Activated T-helper 1 cell treated with anti-CD3 and anti-CD28 coated beads, Interleukin-12 subunit alpha, Interleukin-12 subunit beta, Interleukin-2, Interleukin-4 antibody, amounts not matched to agents 30 ng/mL and 10 ng/mL and 1 ng/mL, durations not matched to agents 14 hours and 24 hours and 36 hours (primary cell): ENCODE results near the gene EFEMP1. TPM values are rescaled to one million over a fixed set of nuclear protein-coding genes. Genes with fewer than 3 reads are reported as not detected.

Experiments
- DNase-seq: peaks from one replicate; pipeline ENCODE4 v3.0.0; 2021; ENCODE audit warnings: low spot score
- H3K27ac Mint-ChIP-seq: one replicate; pipeline ENCODE4 v1.8.0; 2021; ENCODE audit warnings: mild to moderate bottlenecking, mixed read lengths
- H3K27me3 Mint-ChIP-seq: one replicate; pipeline ENCODE4 v1.8.0; 2022; ENCODE audit warnings: mild to moderate bottlenecking, moderate library complexity, mixed read lengths; ENCODE audit not compliant: insufficient read depth
- H3K36me3 Mint-ChIP-seq: one replicate; pipeline ENCODE4 v1.8.0; 2021; ENCODE audit warnings: low read depth, mixed read lengths
- H3K4me1 Mint-ChIP-seq: one replicate; pipeline ENCODE4 v1.8.0; 2021; ENCODE audit warnings: low read depth, mixed read lengths
- H3K4me3 Mint-ChIP-seq: one replicate; pipeline ENCODE4 v1.8.0; 2021; ENCODE audit warnings: mild to moderate bottlenecking, moderate library complexity, mixed read lengths
- H3K9me3 Mint-ChIP-seq: one replicate; pipeline ENCODE4 v1.8.0; 2021; ENCODE audit warnings: mixed read lengths
- intact Hi-C: fragments of 100-400 bp; cut with micrococcal nuclease; formaldehyde crosslinking; loops from one replicate; pipeline ENCODE4 v1.15.1; 2024
- total RNA-seq: library from RNA; stranded (reverse); gene quantifications from 2 replicates; pipeline ENCODE4 v1.2.3, GENCODE V29; 2022

EFEMP1 gene
- total RNA-seq, 1 donor from 2014 or later, result not detected

DNA sequence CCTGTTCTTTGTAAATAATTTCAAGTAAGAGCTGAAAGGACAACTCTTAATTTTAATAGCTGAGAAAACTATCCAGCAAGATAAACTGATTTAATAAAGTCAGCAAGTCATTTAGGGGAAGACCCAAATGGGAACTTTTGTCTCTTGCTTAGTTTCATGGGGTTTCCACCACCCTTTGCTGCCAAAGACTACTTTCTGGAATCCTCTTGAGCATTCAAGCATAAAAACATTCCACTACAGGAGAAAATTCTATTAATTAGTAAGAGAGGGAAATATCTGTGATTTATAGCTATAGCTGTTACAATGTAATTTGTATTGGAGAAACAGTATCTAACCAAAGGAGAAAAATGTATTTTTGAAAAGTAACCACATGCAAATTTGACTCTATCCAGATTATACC is 20.6 kb downstream of the EFEMP1 start:
- H3K27me3 Mint-ChIP-seq, result no peaks in the 10 kb centered on the region
- DNase-seq, result no peak
- H3K4me1 Mint-ChIP-seq, result no peaks in the 10 kb centered on the region
- no peak overlapping the region for H3K4me3 Mint-ChIP-seq
- intact Hi-C loops, result no loop called here
- H3K36me3 Mint-ChIP-seq, result no peaks in the 10 kb centered on the region
- no peaks in the 10 kb centered on the region for H3K9me3 Mint-ChIP-seq
- no peak overlapping the region for H3K27ac Mint-ChIP-seq

DNA sequence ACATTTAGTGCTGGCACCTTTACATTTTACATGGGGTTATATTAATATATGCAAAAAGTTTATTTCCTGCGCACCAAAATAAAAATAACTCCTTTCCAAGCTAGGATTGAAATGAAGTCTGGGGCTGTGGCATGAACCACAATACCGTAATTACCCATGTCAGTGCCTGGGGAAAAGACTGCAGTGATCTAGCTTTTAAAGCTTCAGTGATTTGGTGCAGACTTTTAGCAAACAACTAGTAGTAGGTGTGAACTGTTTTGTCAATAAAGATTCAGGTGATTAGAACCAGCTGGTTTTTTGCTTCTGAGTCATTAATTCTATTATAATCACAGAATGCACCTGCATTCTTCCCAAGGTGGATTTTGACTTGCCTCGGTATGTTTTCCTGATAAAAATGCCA is 21.2 kb downstream of the EFEMP1 start:
- intact Hi-C loops, result no loop called here
- Mint-ChIP-seq H3K27me3 (no peaks in the 10 kb centered on the region), H3K9me3 (no peaks in the 10 kb centered on the region), H3K4me3 (no peak overlapping the region), H3K27ac (no peak overlapping the region), H3K4me1 (no peaks in the 10 kb centered on the region), H3K36me3 (no peaks in the 10 kb centered on the region)
- no peak for DNase-seq

DNA sequence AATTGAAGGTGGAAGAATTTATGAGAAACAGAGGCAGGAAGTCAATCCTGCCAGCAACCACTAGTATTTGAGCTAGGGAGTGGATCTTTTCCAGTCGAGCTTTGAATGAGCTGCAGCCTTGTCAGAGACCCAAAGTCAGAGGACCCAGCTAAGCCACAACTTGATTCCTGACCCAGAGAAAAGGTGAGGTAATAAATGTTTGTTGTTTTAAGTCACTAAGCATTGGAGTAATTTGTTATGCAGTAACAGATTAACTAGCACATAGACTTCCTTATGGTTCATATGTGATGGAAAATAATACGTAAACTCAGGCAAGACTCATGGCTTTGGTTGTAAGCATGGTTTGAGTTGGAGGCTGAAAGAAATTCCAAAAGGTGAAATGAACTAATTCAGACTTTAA is 21.6 kb downstream of the EFEMP1 start:
- Mint-ChIP-seq H3K36me3 (no peaks in the 10 kb centered on the region), H3K4me3 (no peak overlapping the region), H3K4me1 (no peaks in the 10 kb centered on the region), H3K27me3 (no peaks in the 10 kb centered on the region), H3K27ac (no peak overlapping the region), H3K9me3 (no peaks in the 10 kb centered on the region)
- intact Hi-C loops, result no loop called here
- no peak for DNase-seq

DNA sequence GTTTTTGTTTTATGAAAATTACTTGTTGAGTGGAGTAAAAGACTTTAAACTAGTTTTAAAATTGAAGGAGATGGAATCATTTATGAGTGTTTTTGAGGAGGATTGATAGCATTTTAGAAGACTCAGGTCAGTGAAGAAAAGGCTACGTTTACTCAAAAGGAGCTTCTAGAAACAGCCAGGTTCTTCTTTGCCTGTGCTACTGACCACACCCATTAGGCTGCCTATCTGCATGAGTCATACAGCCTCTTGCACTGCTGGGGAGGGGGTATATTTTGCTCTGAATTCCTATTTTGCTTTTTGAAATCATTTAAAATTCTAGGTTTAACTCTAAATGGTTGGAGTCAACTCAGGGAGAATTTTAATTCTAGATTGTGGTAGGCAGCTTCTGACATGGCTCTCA is 22.3 kb downstream of the EFEMP1 start:
- no peaks in the 10 kb centered on the region for H3K36me3 Mint-ChIP-seq
- no peak overlapping the region for H3K4me3 Mint-ChIP-seq
- DNase-seq, result no peak
- no peaks in the 10 kb centered on the region for H3K27me3 Mint-ChIP-seq
- H3K27ac Mint-ChIP-seq, result no peak overlapping the region
- no peaks in the 10 kb centered on the region for H3K9me3 Mint-ChIP-seq
- H3K4me1 Mint-ChIP-seq, result no peaks in the 10 kb centered on the region
- intact Hi-C loops, result no loop called here

DNA sequence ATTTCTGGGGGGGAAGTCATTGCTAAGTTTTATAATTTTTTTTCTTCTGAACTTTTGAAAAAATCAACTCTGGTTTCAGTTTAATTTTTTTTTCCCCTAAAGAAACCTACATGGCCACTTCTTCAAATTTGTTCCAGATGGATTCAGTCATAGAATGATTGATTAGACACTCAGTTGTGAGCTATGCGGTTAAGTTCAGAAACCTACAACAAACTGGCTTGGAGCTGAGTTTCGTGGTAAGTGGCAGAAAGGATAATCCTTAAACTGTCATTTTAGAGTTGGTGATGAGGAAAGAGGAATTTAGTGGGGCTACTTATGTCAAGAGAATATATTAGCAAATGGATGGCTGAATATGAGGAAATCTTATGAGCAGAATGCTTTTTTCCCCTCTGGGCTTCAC is 23.7 kb downstream of the EFEMP1 start:
- Mint-ChIP-seq H3K4me1 (no peaks in the 10 kb centered on the region), H3K9me3 (no peaks in the 10 kb centered on the region), H3K4me3 (no peak overlapping the region), H3K36me3 (no peaks in the 10 kb centered on the region), H3K27ac (no peak overlapping the region), H3K27me3 (no peaks in the 10 kb centered on the region)
- DNase-seq, result no peak
- intact Hi-C loops, result no loop called here

DNA sequence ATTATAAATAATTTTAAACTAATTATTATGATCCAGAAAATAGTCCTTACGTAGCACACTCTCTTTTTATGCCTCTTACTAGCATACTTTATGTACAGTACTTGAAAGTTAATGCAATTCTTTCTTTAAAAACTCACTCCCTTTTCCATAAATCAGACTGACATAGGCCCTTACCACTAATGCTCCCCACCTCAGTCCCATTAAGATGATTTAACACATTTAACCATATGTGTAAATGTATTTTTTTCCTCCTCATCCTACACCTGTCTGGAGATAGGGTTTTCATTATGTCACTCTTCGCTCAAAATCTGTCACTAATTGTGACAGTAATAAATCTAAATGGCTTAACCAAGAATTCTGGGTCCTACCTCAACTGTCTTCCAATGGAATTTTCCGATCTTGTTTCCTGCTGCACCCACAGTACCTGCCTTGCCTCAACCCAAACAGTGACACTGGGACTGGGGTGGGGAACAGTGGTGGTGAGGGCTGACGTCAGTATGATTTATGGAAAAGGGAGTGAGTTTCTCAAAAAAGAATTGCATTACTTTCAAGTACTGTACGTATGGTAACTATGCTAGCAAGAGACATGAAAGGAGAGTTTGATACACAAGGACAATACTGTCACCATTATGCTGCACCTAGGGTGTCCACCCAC is 25.1 kb downstream of the EFEMP1 start:
- H3K4me3 Mint-ChIP-seq, result no peak overlapping the region
- no peaks in the 10 kb centered on the region for H3K36me3 Mint-ChIP-seq
- no peaks in the 10 kb centered on the region for H3K4me1 Mint-ChIP-seq
- intact Hi-C loops, result no loop called here
- no peak overlapping the region for H3K27ac Mint-ChIP-seq
- H3K27me3 Mint-ChIP-seq, result no peaks in the 10 kb centered on the region
- no peaks in the 10 kb centered on the region for H3K9me3 Mint-ChIP-seq
- no peak for DNase-seq

DNA sequence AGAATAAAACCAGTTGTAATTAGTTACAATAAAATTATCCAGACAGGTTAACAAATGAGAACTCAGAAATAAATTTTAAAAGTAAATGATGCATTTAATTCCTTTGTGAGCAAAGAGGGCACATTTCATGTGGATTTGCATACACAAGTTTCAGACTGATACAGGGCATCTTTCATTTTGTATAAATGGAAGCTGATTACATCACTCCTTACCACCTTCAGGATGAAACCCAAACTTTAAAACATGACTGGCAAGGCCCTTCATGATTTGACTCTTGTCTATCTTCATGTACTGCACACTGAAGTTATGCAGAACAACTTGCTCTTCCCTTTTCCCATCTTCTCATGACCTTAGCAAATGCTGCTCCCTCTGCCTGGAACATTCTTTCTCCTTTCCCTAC is 26.9 kb downstream of the EFEMP1 start:
- Mint-ChIP-seq H3K27ac (no peak overlapping the region), H3K4me1 (no peaks in the 10 kb centered on the region), H3K9me3 (no peaks in the 10 kb centered on the region), H3K27me3 (no peaks in the 10 kb centered on the region), H3K36me3 (no peaks in the 10 kb centered on the region), H3K4me3 (no peak overlapping the region)
- intact Hi-C loops, result no loop called here
- no peak for DNase-seq

DNA sequence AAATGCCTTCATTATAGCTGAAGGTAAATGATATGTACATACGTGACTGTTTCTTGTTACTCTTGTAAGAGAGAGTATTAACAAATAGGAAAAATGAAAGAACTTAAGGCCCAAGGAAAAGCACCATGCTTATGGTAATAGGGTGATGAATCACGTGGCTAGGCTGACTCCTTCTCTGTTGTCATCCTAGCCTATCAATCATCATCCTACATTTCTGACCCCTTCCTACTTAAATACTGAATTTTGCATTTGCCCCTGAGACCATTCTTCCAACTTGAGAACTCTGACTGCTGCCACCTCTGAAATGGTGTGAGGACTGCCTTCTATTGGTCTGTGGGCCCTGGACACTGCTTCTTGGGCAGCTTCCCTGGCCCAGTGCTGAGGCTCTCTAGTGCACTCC is 28.9 kb downstream of the EFEMP1 start:
- no peaks in the 10 kb centered on the region for H3K27me3 Mint-ChIP-seq
- no peaks in the 10 kb centered on the region for H3K4me1 Mint-ChIP-seq
- H3K36me3 Mint-ChIP-seq, result no peaks in the 10 kb centered on the region
- H3K9me3 Mint-ChIP-seq, result no peaks in the 10 kb centered on the region
- H3K27ac Mint-ChIP-seq, result no peak overlapping the region
- intact Hi-C loops, result no loop called here
- DNase-seq, result no peak
- no peak overlapping the region for H3K4me3 Mint-ChIP-seq

DNA sequence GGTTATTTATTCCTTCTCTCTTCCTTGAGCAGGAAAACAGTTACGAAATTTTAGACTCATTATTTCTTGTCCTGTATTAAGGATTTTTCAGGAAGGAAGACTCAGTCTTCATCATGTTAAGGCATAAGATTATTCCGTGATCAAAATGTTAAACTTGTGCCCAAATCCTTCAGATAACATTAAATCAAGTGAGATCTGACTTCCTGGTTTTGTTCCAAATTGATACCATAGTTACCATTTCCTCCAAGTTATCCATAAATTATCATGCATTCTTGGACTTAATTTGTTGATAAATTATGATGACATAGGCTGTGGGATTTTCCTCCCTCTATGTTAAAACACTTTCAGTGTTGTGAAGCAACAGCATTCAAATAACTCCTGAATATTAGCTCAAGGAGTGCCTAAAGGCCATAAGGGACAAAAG is 31.9 kb downstream of the EFEMP1 start:
- no peaks in the 10 kb centered on the region for H3K9me3 Mint-ChIP-seq
- intact Hi-C loops, result no loop called here

DNA sequence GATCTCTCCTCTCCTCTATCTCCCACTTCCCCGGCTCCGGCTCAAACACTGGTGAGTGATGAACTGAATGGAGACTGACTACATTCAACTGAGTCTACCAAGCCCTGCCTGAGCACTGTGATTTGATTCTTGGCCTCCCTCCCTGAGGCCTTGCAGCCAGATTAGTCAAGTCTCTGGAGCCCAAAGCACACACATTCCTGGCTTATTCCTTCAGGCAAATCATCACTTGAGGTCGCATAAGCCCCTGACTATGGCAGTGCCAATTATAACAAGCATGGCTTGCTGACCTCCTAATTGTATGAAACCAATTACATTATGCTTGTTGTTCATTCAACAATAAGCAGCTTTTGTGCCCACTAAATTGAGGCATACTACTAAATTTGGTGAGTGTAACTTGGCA is 34.6 kb downstream of the EFEMP1 start:
- H3K4me3 Mint-ChIP-seq, result no peak overlapping the region
- no peaks in the 10 kb centered on the region for H3K36me3 Mint-ChIP-seq
- H3K9me3 Mint-ChIP-seq, result no peaks in the 10 kb centered on the region
- no peak for DNase-seq
- no peak overlapping the region for H3K27ac Mint-ChIP-seq
- H3K27me3 Mint-ChIP-seq, result peaks cover 2% of the 10 kb centered on the region
- intact Hi-C loops, result no loop called here
- no peaks in the 10 kb centered on the region for H3K4me1 Mint-ChIP-seq

More for the DNA sequence above, 31.9 kb downstream of the EFEMP1 start:
- Mint-ChIP-seq H3K27ac (no peak overlapping the region), H3K4me3 (no peak overlapping the region), H3K27me3 (peaks cover 2% of the 10 kb centered on the region), H3K4me1 (no peaks in the 10 kb centered on the region), H3K36me3 (no peaks in the 10 kb centered on the region)
- DNase-seq, result no peak

DNA sequence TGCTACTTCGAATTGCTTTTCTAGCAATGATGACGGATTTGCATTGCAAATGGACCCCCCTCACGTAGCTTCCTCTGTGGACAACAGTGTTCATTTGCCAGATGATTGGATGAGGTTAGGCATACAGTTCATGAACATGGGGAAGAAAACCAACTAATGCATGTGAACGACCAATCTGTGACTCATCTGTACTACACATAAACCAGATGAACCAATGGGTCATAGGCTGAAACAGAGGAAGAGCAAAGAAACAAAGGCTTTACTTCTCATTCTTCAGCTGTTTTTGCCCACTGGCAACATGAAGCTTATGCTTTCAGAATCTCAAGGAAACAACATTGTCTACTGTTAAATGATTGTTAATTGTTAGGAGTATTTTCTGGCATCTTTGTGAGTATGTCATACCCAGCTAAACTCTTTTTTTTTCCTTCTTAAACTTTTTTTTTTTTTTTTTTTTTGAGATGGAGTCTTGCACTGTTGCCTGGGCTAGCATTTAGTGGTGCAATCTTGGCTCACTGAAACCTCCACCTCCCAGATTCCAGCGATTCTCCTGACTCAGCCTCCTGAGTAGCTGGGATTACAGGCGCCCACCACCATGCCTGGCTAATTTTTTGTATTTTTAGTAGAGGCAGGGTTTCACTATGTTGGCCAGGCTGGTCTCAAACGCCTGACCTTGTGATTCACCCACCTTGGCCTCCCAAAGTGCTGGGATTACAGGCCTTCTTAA is 35.5 kb downstream of the EFEMP1 start:
- Mint-ChIP-seq H3K4me1 (no peaks in the 10 kb centered on the region), H3K27me3 (peaks cover 2% of the 10 kb centered on the region), H3K9me3 (no peaks in the 10 kb centered on the region), H3K36me3 (no peaks in the 10 kb centered on the region), H3K27ac (no peak overlapping the region), H3K4me3 (no peak overlapping the region)
- no peak for DNase-seq
- intact Hi-C loops, result no loop called here

DNA sequence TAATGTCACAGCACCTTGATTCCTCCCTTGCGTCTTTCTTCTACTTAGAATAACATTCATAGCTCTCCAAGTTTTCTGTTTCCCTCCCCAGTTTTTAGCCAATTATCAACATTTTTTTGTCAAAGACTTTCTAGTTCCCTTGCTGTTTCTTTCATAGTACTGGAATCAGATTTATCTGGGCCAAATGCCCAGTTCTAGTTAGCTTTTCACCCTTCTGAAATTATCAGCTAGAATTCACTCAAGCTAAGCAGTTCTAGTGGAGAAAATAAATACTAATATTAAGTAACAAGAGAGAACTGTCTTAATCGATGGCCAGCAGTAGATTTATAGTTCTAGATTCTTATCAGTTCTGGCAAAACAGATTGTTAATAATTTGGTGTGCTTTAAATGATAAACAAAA is 36.2 kb downstream of the EFEMP1 start:
- no peaks in the 10 kb centered on the region for H3K4me1 Mint-ChIP-seq
- peaks cover 2% of the 10 kb centered on the region for H3K27me3 Mint-ChIP-seq
- no peak overlapping the region for H3K27ac Mint-ChIP-seq
- DNase-seq, result no peak
- H3K36me3 Mint-ChIP-seq, result no peaks in the 10 kb centered on the region
- H3K9me3 Mint-ChIP-seq, result no peaks in the 10 kb centered on the region
- H3K4me3 Mint-ChIP-seq, result no peak overlapping the region
- intact Hi-C loops, result no loop called here

DNA sequence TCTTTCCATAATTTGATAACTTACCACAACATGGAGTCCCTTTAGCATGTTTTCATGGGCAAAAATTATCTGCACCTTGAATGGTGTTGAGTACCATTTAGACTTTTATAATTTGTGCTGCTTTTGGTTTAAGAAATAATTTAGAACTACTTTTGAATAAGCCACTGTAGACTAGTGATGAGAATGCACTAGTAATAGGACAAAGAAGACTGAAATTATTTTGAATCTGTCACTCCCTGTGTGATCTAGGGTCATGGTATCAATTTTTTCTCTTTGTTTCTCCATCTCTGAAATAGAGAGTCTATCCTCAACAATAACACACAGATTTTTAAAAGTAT is 37.7 kb downstream of the EFEMP1 start:
- H3K27ac Mint-ChIP-seq, result no peak overlapping the region
- H3K36me3 Mint-ChIP-seq, result no peaks in the 10 kb centered on the region
- no peaks in the 10 kb centered on the region for H3K9me3 Mint-ChIP-seq
- intact Hi-C loops, result no loop called here
- DNase-seq, result no peak
- peaks cover 2% of the 10 kb centered on the region for H3K27me3 Mint-ChIP-seq
- H3K4me1 Mint-ChIP-seq, result no peaks in the 10 kb centered on the region
- no peak overlapping the region for H3K4me3 Mint-ChIP-seq
